Fibroblast of lung (primary cell): Measurements from ENCODE around the gene CREBRF. TPM values are rescaled to one million over a fixed set of nuclear protein-coding genes. Genes with fewer than 3 reads are reported as not detected.

Experiments used
- DNase-seq, 2 donors: peaks; one replicate each; pipeline versions ENCODE4 v3.0.0 to v3.0.0-alpha.2; 2010; ENCODE audit warnings: low read depth in 2 of 2
- H2AFZ ChIP-seq: 2 replicates; pipeline ENCODE4 v1.5.1; 2012; ENCODE audit warnings: low read length, control low read depth, inconsistent platforms
- H3K27ac ChIP-seq: 2 replicates; pipeline ENCODE4 v1.5.1; 2011; ENCODE audit warnings: low read length, control low read depth; ENCODE audit not compliant: insufficient read depth
- H3K27me3 ChIP-seq: 2 replicates; pipeline ENCODE4 v1.5.1; 2011; ENCODE audit warnings: mild to moderate bottlenecking, low read length; ENCODE audit not compliant: control insufficient read depth, insufficient read depth
- H3K36me3 ChIP-seq: 2 replicates; pipeline ENCODE4 v1.5.1; 2011; ENCODE audit warnings: low read length; ENCODE audit not compliant: control insufficient read depth, insufficient read depth
- H3K4me1 ChIP-seq: 2 replicates; pipeline ENCODE4 v1.5.1; 2011; ENCODE audit warnings: low read length; ENCODE audit not compliant: control insufficient read depth, insufficient read depth; ENCODE audit errors: extremely low read depth
- H3K4me2 ChIP-seq: 2 replicates; pipeline ENCODE4 v1.5.1; 2011; ENCODE audit warnings: low read length, control low read depth; ENCODE audit not compliant: insufficient read depth; ENCODE audit errors: extremely low read depth
- H3K4me3 ChIP-seq, 4 experiments: fragments of 200-600 bp in 1 of 4; sonication (generic) in 1 of 4; replicated peaks in 1 of 4; 2 replicates each; pipeline ENCODE4 v1.5.1; 2011 to 2016; ENCODE audit warnings: low read length in 4 of 4, low read depth in 3 of 4, mild to moderate bottlenecking in 3 of 4, control low read depth in 2 of 4, inconsistent platforms in 1 of 4, mixed read lengths in 1 of 4; ENCODE audit not compliant: insufficient read depth in 1 of 4; ENCODE audit errors: control extremely low read depth in 1 of 4
- H3K79me2 ChIP-seq: 2 replicates; pipeline ENCODE4 v1.5.1; 2012; ENCODE audit warnings: mild to moderate bottlenecking, low read length, inconsistent platforms; ENCODE audit not compliant: control insufficient read depth, insufficient read depth
- H3K9ac ChIP-seq: 2 replicates; pipeline ENCODE4 v1.5.1; 2011; ENCODE audit warnings: mild to moderate bottlenecking, low read length, control low read depth; ENCODE audit not compliant: insufficient read depth
- H3K9me3 ChIP-seq: 2 replicates; pipeline ENCODE4 v1.5.1; 2012; ENCODE audit warnings: low read depth, low read length; ENCODE audit not compliant: control insufficient read depth, insufficient read depth
- H4K20me1 ChIP-seq: 2 replicates; pipeline ENCODE4 v1.5.1; 2011; ENCODE audit warnings: low read length; ENCODE audit not compliant: control insufficient read depth, insufficient read depth; ENCODE audit errors: extremely low read depth
- EZH2 ChIP-seq: IDR thresholded peaks from 2 replicates; pipeline ENCODE4 v1.5.1; 2012; ENCODE audit warnings: low read length, control low read depth, mild to moderate bottlenecking; ENCODE audit errors: missing control alignments
- polyA plus RNA-seq, 2 donors: library from polyadenylated mRNA; depleted of rRNA in 1 of 2; stranded (reverse) in 1 of 2; unstranded in 1 of 2; fragments of >200 nt; gene quantifications; 2 replicates each; pipeline ENCODE4 v1.2.1, GENCODE V29; 2011 to 2012; ENCODE audit warnings: missing spikeins in 1 of 2
- total RNA-seq: library from RNA; depleted of rRNA; stranded (reverse); fragments of >200 nt; gene quantifications from 2 replicates; pipeline ENCODE4 v1.2.1, GENCODE V29; 2014
- TF ChIP-seq, protein P1 (sequence below), 2 donors: IDR thresholded peaks in 1 of 2; conservative IDR thresholded peaks in 1 of 2; 1 replicate in 1 of 2; 2 replicates in 1 of 2; pipeline ENCODE4 v1.5.1; 2011 to 2012; ENCODE audit warnings: low read length in 2 of 2, control low read depth in 1 of 2, inconsistent platforms in 1 of 2, low read depth in 1 of 2, mild to moderate bottlenecking in 1 of 2

CREBRF gene
- total and polyA plus RNA-seq, 2 donors (not counting 1 experiment from before 2014, with no cell fraction given) = 14.4 to 38.8 TPM

DNA sequence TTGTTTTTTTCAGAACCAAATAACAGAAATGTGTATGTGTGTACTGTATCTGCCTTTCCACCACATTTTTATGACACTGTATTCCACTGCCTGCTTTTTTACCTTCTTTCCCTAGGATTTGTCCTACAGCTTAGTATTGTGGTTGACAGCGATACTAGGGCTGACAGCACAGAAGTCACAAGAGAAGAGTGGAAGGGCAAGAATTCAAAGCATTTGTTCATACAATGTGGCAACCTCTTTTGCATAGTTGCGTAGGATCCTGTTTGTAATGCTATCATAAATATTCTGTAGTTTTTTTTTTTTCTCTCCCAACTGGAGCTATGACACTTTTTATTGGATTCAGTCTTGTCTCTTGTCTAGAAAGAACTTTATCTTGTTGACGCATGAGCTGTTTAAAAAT, 82.6 kb downstream of the CREBRF start:
- Histone ChIP-seq H3K4me3 (no peak overlapping the region), H3K9me3 (no peaks in the 10 kb centered on the region), H2AFZ (no peak overlapping the region), H3K27me3 (no peaks in the 10 kb centered on the region), H3K4me1 (no peaks in the 10 kb centered on the region), H3K79me2 (no peaks in the 10 kb centered on the region), H3K36me3 (peaks cover 2% of the 10 kb centered on the region), H3K27ac (no peak overlapping the region), H3K4me2 (no peak overlapping the region), H3K9ac (no peak overlapping the region), H4K20me1 (no peaks in the 10 kb centered on the region)
- no peak for DNase-seq
- TF ChIP-seq EZH2 = no peak
- TF ChIP-seq, protein P1, sequence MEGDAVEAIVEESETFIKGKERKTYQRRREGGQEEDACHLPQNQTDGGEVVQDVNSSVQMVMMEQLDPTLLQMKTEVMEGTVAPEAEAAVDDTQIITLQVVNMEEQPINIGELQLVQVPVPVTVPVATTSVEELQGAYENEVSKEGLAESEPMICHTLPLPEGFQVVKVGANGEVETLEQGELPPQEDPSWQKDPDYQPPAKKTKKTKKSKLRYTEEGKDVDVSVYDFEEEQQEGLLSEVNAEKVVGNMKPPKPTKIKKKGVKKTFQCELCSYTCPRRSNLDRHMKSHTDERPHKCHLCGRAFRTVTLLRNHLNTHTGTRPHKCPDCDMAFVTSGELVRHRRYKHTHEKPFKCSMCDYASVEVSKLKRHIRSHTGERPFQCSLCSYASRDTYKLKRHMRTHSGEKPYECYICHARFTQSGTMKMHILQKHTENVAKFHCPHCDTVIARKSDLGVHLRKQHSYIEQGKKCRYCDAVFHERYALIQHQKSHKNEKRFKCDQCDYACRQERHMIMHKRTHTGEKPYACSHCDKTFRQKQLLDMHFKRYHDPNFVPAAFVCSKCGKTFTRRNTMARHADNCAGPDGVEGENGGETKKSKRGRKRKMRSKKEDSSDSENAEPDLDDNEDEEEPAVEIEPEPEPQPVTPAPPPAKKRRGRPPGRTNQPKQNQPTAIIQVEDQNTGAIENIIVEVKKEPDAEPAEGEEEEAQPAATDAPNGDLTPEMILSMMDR (conservative IDR thresholded peaks at IDR 0.05 in 1 of 2, IDR thresholded peaks at IDR 0.05 in 1 of 2; ENCODE audit: low read depth in 1 of 2, low read length in 2 of 2) = no peak

DNA sequence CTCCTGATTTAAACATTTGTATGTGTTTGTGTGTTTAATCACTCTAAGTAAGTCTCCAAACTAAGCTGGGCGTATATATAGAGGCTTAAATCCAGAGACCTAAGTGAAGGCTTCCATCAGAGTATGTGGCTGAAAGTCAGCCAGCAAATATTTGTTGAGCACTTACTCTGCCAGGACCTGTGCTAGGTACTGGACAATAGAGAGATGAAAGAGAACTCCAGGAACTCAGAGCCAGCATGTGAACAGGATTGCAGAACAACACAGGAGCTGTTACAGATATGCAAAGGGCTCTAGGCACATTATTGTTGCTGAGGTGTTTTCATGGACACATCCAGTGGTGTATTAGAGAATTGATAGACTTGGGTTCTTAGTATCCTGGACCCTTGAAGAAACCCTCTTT, 83.5 kb downstream of the CREBRF start:
- no peaks in the 10 kb centered on the region for H3K4me1 ChIP-seq
- H3K79me2 ChIP-seq = peaks cover under 1% of the 10 kb centered on the region
- TF ChIP-seq EZH2 = no peak
- TF ChIP-seq, protein P1 (conservative IDR thresholded peaks at IDR 0.05 in 1 of 2, IDR thresholded peaks at IDR 0.05 in 1 of 2; ENCODE audit: low read depth in 1 of 2, low read length in 2 of 2) = no peak
- no peak overlapping the region for H3K4me2 ChIP-seq
- H3K9me3 ChIP-seq = no peaks in the 10 kb centered on the region
- no peak for DNase-seq
- no peak overlapping the region for H2AFZ ChIP-seq
- H3K27ac ChIP-seq = no peak overlapping the region
- no peak overlapping the region for H3K4me3 ChIP-seq
- no peaks in the 10 kb centered on the region for H3K27me3 ChIP-seq
- no peaks in the 10 kb centered on the region for H4K20me1 ChIP-seq
- peaks cover 1% of the 10 kb centered on the region for H3K36me3 ChIP-seq
- no peak overlapping the region for H3K9ac ChIP-seq

DNA sequence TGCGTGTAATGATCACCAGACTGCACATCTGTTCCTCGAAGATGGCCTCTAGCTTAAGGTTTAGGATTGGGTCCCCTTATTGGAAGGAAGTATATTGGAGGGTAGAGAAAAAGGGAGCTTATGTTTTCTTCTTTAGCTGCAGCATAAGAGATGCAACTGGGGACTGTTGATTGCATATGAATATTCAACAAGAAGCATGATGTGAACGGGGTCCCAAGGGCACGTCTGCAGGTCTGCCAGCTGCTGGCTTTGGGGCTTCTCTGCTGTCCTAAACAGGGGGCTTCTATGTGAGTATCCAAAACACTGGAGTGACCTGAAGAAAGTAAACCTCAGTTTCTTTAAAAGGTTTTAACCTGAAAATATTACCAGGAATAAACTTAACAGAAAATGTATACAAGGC, 84.6 kb downstream of the CREBRF start:
- no peaks in the 10 kb centered on the region for H4K20me1 ChIP-seq
- TF ChIP-seq, protein P1 (conservative IDR thresholded peaks at IDR 0.05 in 1 of 2, IDR thresholded peaks at IDR 0.05 in 1 of 2; ENCODE audit: low read depth in 1 of 2, low read length in 2 of 2) = no peak
- no peak for TF ChIP-seq EZH2
- H3K79me2 ChIP-seq = peaks cover 4% of the 10 kb centered on the region
- H3K9me3 ChIP-seq = no peaks in the 10 kb centered on the region
- no peak overlapping the region for H3K4me2 ChIP-seq
- no peaks in the 10 kb centered on the region for H3K36me3 ChIP-seq
- H3K4me3 ChIP-seq = no peak overlapping the region
- no peaks in the 10 kb centered on the region for H3K27me3 ChIP-seq
- H3K27ac ChIP-seq = no peak overlapping the region
- no peak overlapping the region for H2AFZ ChIP-seq
- DNase-seq = no peak
- H3K9ac ChIP-seq = no peak overlapping the region
- no peaks in the 10 kb centered on the region for H3K4me1 ChIP-seq
